PC-9 (cell line): ENCODE data around the gene RTP4. TPM values are rescaled to one million over a fixed set of nuclear protein-coding genes. Genes with fewer than 3 reads are reported as not detected.

Experiments used
- BruUV-seq: library from RNA; stranded (reverse); fragments of 400-500 nt; replicated peaks from 2 replicates; lab custom pipeline; 2021; lab: Mats Ljungman, UMichigan
- CTCF ChIA-PET: fragments of 300-600 bp; sonication (Branson Sonifier 250); formaldehyde crosslinking; loops from one replicate; lab custom pipeline; 2022; ENCODE audit warnings: antibody characterized with exemption; lab: Charles Lee
- POLR2A ChIA-PET: fragments of 300-600 bp; sonication (Branson Sonifier 250); formaldehyde crosslinking; loops from one replicate; lab custom pipeline; 2022; ENCODE audit warnings: antibody characterized with exemption; ENCODE audit not compliant: unreplicated experiment; lab: Charles Lee
- DNase-seq, 2 experiments: peaks; one replicate each; pipeline versions ENCODE4 v3.0.0 to v3.0.0-alpha.2; 2015 to 2022; ENCODE audit warnings: mixed read lengths in 1 of 2
- H2AFZ ChIP-seq: fragments of 200-600 bp; sonication (generic); 2 replicates; pipeline ENCODE4 v1.8.1; 2017; ENCODE audit warnings: antibody characterized with exemption
- H3F3A ChIP-seq: fragments of 200-600 bp; sonication (generic); 2 replicates; pipeline ENCODE4 v1.8.1; 2017; ENCODE audit warnings: antibody characterized with exemption, mild to moderate bottlenecking, low read depth; ENCODE audit not compliant: insufficient read depth
- H3K27ac ChIP-seq: fragments of 200-600 bp; sonication (generic); 2 replicates; pipeline ENCODE4 v1.6.1; 2016; ENCODE audit warnings: mixed run types
- H3K27me3 ChIP-seq: fragments of 200-600 bp; sonication (generic); 2 replicates; pipeline ENCODE4 v1.6.1; 2016; ENCODE audit warnings: low read depth, mixed run types; ENCODE audit not compliant: insufficient read depth
- H3K36me3 ChIP-seq: fragments of 200-600 bp; sonication (generic); 2 replicates; pipeline ENCODE4 v1.6.1; 2016; ENCODE audit warnings: low read depth, mixed run types
- H3K4me1 ChIP-seq: fragments of 200-600 bp; sonication (generic); replicated peaks from 2 replicates; pipeline ENCODE4 v1.6.1; 2016; ENCODE audit warnings: mixed run types; ENCODE audit not compliant: insufficient read depth
- H3K4me2 ChIP-seq: fragments of 200-600 bp; sonication (generic); 2 replicates; pipeline ENCODE4 v1.6.1; 2017; ENCODE audit warnings: mixed run types
- H3K4me3 ChIP-seq: fragments of 200-600 bp; sonication (generic); 2 replicates; pipeline ENCODE4 v1.6.1; 2016; ENCODE audit warnings: mixed run types
- H3K79me2 ChIP-seq: fragments of 200-600 bp; sonication (generic); 2 replicates; pipeline ENCODE4 v1.6.1; 2017; ENCODE audit warnings: low read depth, mixed run types
- H3K9me2 ChIP-seq: fragments of 200-600 bp; sonication (generic); 2 replicates; pipeline ENCODE4 v1.8.1; 2017; ENCODE audit warnings: mild to moderate bottlenecking; ENCODE audit not compliant: insufficient read depth
- H3K9me3 ChIP-seq: fragments of 200-600 bp; sonication (generic); 2 replicates; pipeline ENCODE4 v1.8.1; 2016; ENCODE audit warnings: low read depth; ENCODE audit not compliant: insufficient read depth
- H4K20me1 ChIP-seq: fragments of 200-600 bp; sonication (generic); 2 replicates; pipeline ENCODE4 v1.8.1; 2017; ENCODE audit not compliant: insufficient read depth
- CTCF ChIP-seq: fragments of 200-600 bp; sonication (generic); conservative IDR thresholded peaks from 2 replicates; pipeline ENCODE4 v1.6.1; 2017; ENCODE audit warnings: mixed run types, antibody characterized with exemption, mild to moderate bottlenecking, moderate library complexity
- EZH2 ChIP-seq: fragments of 200-600 bp; sonication (generic); IDR thresholded peaks from 2 replicates; pipeline ENCODE4 v1.8.0; 2017; ENCODE audit warnings: antibody characterized with exemption, low read depth
- intact Hi-C: fragments of 100-400 bp; cut with micrococcal nuclease; formaldehyde crosslinking; loops from one replicate; pipeline ENCODE4 v1.10.0; 2022; ENCODE audit not compliant: unreplicated experiment
- total RNA-seq: library from RNA; stranded (reverse); gene quantifications from 2 replicates; pipeline ENCODE4 v1.2.3, GENCODE V29; 2021

RTP4 gene
- total RNA-seq, 1 experiment from 2014 or later, result 0.90 TPM

GRCh38 chr3:187319699-187320302 is 48.4 kb upstream of the RTP4 start:
- intact Hi-C loops, result loop anchor here (1.0 to 5.0 kb wide), 8 partner anchors 100 to 470 kb away; partner anchors contain the start of gene RPL39L
- ChIA-PET POLR2A (interaction anchor here (0.5 kb wide), 2 partner anchors 182 to 474 kb away, joined by 3 to 5 read pairs; no protein-coding TSS in a partner anchor), CTCF (interaction anchor here (0.6 to 4.6 kb wide), 16 partner anchors 68 to 471 kb away, joined by 3 to 81 read pairs (median 4); partner anchors contain the start of gene RPL39L)
- Histone ChIP-seq H3K36me3 (no peaks in the 10 kb centered on the region), H3K27me3 (peaks cover 41% of the 10 kb centered on the region), H3K27ac (no peak overlapping the region), H3K79me2 (no peaks in the 10 kb centered on the region), H4K20me1 (no peaks in the 10 kb centered on the region), H2AFZ (no peak overlapping the region), H3K9me2 (no peaks in the 10 kb centered on the region), H3K4me1 (no peaks in the 10 kb centered on the region), H3K9me3 (no peaks in the 10 kb centered on the region), H3F3A (no peaks in the 10 kb centered on the region), H3K4me2 (no peak overlapping the region), H3K4me3 (no peak overlapping the region)
- peak; percentile 64 to 72 for DNase-seq
- BruUV-seq, result no TSS peak
- peak; percentile 85 for TF ChIP-seq CTCF
- TF ChIP-seq EZH2, result no peak

GRCh38 chr3:187321766-187322165 is 46.4 kb upstream of the RTP4 start:
- CTCF ChIA-PET, result interaction anchor here (0.6 kb wide), 1 partner anchor 112 kb away, joined by 3 read pairs; no protein-coding TSS in a partner anchor
- intact Hi-C loops, result no loop called here
- no TSS peak for BruUV-seq

GRCh38 chr3:187322291-187322690 is 45.9 kb upstream of the RTP4 start:
- no peaks in the 10 kb centered on the region for H4K20me1 ChIP-seq
- peaks cover 52% of the 10 kb centered on the region; the same call in 1 of the 2 replicates for H3K27me3 ChIP-seq
- H3K4me2 ChIP-seq, result no peak overlapping the region
- intact Hi-C loops, result no loop called here
- H3K36me3 ChIP-seq, result no peaks in the 10 kb centered on the region
- H3K4me1 ChIP-seq, result no peaks in the 10 kb centered on the region
- no TSS peak for BruUV-seq
- TF ChIP-seq EZH2 (no peak), CTCF (no peak)
- CTCF ChIA-PET, result no interaction called here
- no peaks in the 10 kb centered on the region for H3K9me2 ChIP-seq
- H2AFZ ChIP-seq, result no peak overlapping the region
- POLR2A ChIA-PET, result no interaction called here
- DNase-seq, result no peak
- H3K79me2 ChIP-seq, result no peaks in the 10 kb centered on the region
- no peak overlapping the region for H3K27ac ChIP-seq
- H3K4me3 ChIP-seq, result no peak overlapping the region
- H3F3A ChIP-seq, result no peaks in the 10 kb centered on the region
- no peaks in the 10 kb centered on the region for H3K9me3 ChIP-seq

More at GRCh38 chr3:187321766-187322165, 46.4 kb upstream of the RTP4 start:
- Histone ChIP-seq H3K4me2 (no peak overlapping the region), H3K4me3 (no peak overlapping the region), H3K27me3 (peaks cover 51% of the 10 kb centered on the region; the same call in 1 of the 2 replicates), H3K9me2 (no peaks in the 10 kb centered on the region), H4K20me1 (no peaks in the 10 kb centered on the region), H3K9me3 (no peaks in the 10 kb centered on the region), H2AFZ (no peak overlapping the region), H3K79me2 (no peaks in the 10 kb centered on the region), H3K4me1 (no peaks in the 10 kb centered on the region), H3K36me3 (no peaks in the 10 kb centered on the region), H3F3A (no peaks in the 10 kb centered on the region), H3K27ac (no peak overlapping the region)
- DNase-seq, result no peak
- TF ChIP-seq EZH2 (no peak), CTCF (no peak)
- POLR2A ChIA-PET, result no interaction called here
